A673 (cell line): ENCODE measurements around the gene OR10Z1. TPM values are rescaled to one million over a fixed set of nuclear protein-coding genes. Genes with fewer than 3 reads are reported as not detected.

ENCODE experiments used
- BruUV-seq: library from RNA; stranded (reverse); fragments of 400-500 nt; replicated peaks from 2 replicates; lab custom pipeline; 2021; lab: Mats Ljungman, UMichigan
- CTCF ChIA-PET: fragments of 300-600 bp; sonication (Branson Sonifier 250); formaldehyde crosslinking; loops from one replicate; lab custom pipeline; 2022; ENCODE audit warnings: antibody characterized with exemption; lab: Charles Lee
- POLR2A ChIA-PET: fragments of 300-600 bp; sonication (Branson Sonifier 250); formaldehyde crosslinking; loops from one replicate; lab custom pipeline; 2022; ENCODE audit warnings: antibody characterized with exemption; ENCODE audit not compliant: low non-redundant PET; lab: Charles Lee
- DNase-seq: peaks from one replicate; pipeline ENCODE4 v3.0.0-alpha.2; 2015; ENCODE audit warnings: low spot score
- H3K27ac ChIP-seq: fragments of 200-600 bp; sonication (generic); 2 replicates; pipeline ENCODE4 v1.5.1; 2016; ENCODE audit warnings: mixed run types, low read depth, mild to moderate bottlenecking, mixed read lengths, antibody characterized with exemption, low read length; ENCODE audit not compliant: poor library complexity, severe bottlenecking
- H3K27me3 ChIP-seq: fragments of 200-600 bp; sonication (generic); replicated peaks from 2 replicates; pipeline ENCODE4 v1.6.1; 2017; ENCODE audit warnings: mixed run types, low read depth, mild to moderate bottlenecking, mixed read lengths, antibody characterized with exemption, low read length; ENCODE audit not compliant: insufficient read depth, poor library complexity
- H3K36me3 ChIP-seq: fragments of 200-600 bp; sonication (generic); 2 replicates; pipeline ENCODE4 v1.6.1; 2016; ENCODE audit warnings: mixed run types, mild to moderate bottlenecking, mixed read lengths, antibody characterized with exemption, low read length; ENCODE audit not compliant: insufficient read depth, poor library complexity, severe bottlenecking
- H3K4me1 ChIP-seq: fragments of 200-600 bp; sonication (generic); 2 replicates; pipeline ENCODE4 v1.6.1; 2017; ENCODE audit warnings: mixed run types, mild to moderate bottlenecking, mixed read lengths, antibody characterized with exemption, low read length; ENCODE audit not compliant: insufficient read depth, poor library complexity, severe bottlenecking
- H3K4me3 ChIP-seq: fragments of 200-600 bp; sonication (generic); 2 replicates; pipeline ENCODE4 v1.5.1; 2016; ENCODE audit warnings: low read depth, mixed run types, mild to moderate bottlenecking, mixed read lengths, low read length; ENCODE audit not compliant: poor library complexity, severe bottlenecking
- H3K9me3 ChIP-seq: fragments of 200-600 bp; sonication (generic); 2 replicates; pipeline ENCODE4 v1.6.1; 2016; ENCODE audit warnings: mixed run types, low read depth, mild to moderate bottlenecking, mixed read lengths, antibody characterized with exemption, low read length; ENCODE audit not compliant: poor library complexity, severe bottlenecking
- CTCF ChIP-seq: fragments of 300-800, 200-600 bp; sonication (generic); conservative IDR thresholded peaks from 2 replicates; pipeline ENCODE4 v1.5.1; 2017; ENCODE audit warnings: low read depth, mild to moderate bottlenecking, antibody characterized with exemption, low read length, moderate library complexity, mixed read lengths
- EZH2 ChIP-seq: fragments of 200-600 bp; sonication (generic); IDR thresholded peaks from 2 replicates; pipeline ENCODE4 v1.6.1; 2017; ENCODE audit warnings: borderline replicate concordance, low read depth, mild to moderate bottlenecking, mixed read lengths, antibody characterized with exemption, low read length; ENCODE audit not compliant: poor library complexity, severe bottlenecking
- intact Hi-C: fragments of 100-400 bp; cut with micrococcal nuclease; formaldehyde crosslinking; loops from one replicate; pipeline ENCODE4 v1.10.0; 2022; ENCODE audit not compliant: unreplicated experiment
- total RNA-seq: library from RNA; stranded (reverse); gene quantifications from 2 replicates; pipeline ENCODE4 v1.2.3, GENCODE V29; 2021

OR10Z1 gene
- total RNA-seq, 1 experiment from 2014 or later, result not detected

GRCh38 chr1:158652721-158653334 is 47.8 kb downstream of the OR10Z1 start:
- Histone ChIP-seq H3K27me3 (peaks cover 6% of the 10 kb centered on the region), H3K4me3 (no peak overlapping the region), H3K4me1 (no peaks in the 10 kb centered on the region), H3K36me3 (no peaks in the 10 kb centered on the region), H3K27ac (no peak overlapping the region), H3K9me3 (no peaks in the 10 kb centered on the region)
- DNase-seq, result no peak
- TF ChIP-seq CTCF (no peak), EZH2 (no peak)
- no TSS peak for BruUV-seq
- CTCF ChIA-PET, result no interaction called here
- POLR2A ChIA-PET, result no interaction called here
- intact Hi-C loops, result no loop called here

- H3K27me3 ChIP-seq, result peaks cover 6% of the 10 kb centered on the region
- CTCF ChIA-PET, result no interaction called here
- POLR2A ChIA-PET, result no interaction called here
- TF ChIP-seq EZH2 (no peak), CTCF (no peak)
- no peak overlapping the region for H3K27ac ChIP-seq
- H3K9me3 ChIP-seq, result no peaks in the 10 kb centered on the region
- intact Hi-C loops, result no loop called here
- no peak overlapping the region for H3K4me3 ChIP-seq
- no peaks in the 10 kb centered on the region for H3K36me3 ChIP-seq
- DNase-seq, result no peak
- H3K4me1 ChIP-seq, result no peaks in the 10 kb centered on the region
- no TSS peak for BruUV-seq
Observed at GRCh38 chr1:158654086-158654485, 49.0 kb downstream of the OR10Z1 start.

- Histone ChIP-seq H3K36me3 (no peaks in the 10 kb centered on the region), H3K27me3 (peaks cover 6% of the 10 kb centered on the region), H3K4me1 (no peaks in the 10 kb centered on the region), H3K4me3 (no peak overlapping the region), H3K9me3 (no peaks in the 10 kb centered on the region), H3K27ac (no peak overlapping the region)
- TF ChIP-seq CTCF (no peak), EZH2 (no peak)
- intact Hi-C loops, result no loop called here
- BruUV-seq, result no TSS peak
- ChIA-PET POLR2A (no interaction called here), CTCF (no interaction called here)
- DNase-seq, result no peak
Observed at GRCh38 chr1:158654571-158654970, 49.5 kb downstream of the OR10Z1 start.

Other genes starting within 250 kb of the OR10Z1 start
- not detected in 2 replicates for gene OR10T2, start 205.8 kb upstream of the OR10Z1 start, total RNA-seq
- not detected in 2 replicates for gene OR10K2, start 179.0 kb upstream of the OR10Z1 start, total RNA-seq
- not detected in 2 replicates for gene OR10K1, start 143.4 kb upstream of the OR10Z1 start, total RNA-seq
- gene OR10R2, start 133.0 kb upstream of the OR10Z1 start, total RNA-seq, result not detected in 2 replicates
- not detected in 2 replicates for gene OR6Y1, start 50.9 kb upstream of the OR10Z1 start, total RNA-seq
- not detected in 2 replicates for gene OR6P1, start 34.7 kb upstream of the OR10Z1 start, total RNA-seq
- gene OR10X1, start 25.4 kb upstream of the OR10Z1 start, total RNA-seq, result not detected in 2 replicates
- not detected in 2 replicates for gene SPTA1, start 81.4 kb downstream of the OR10Z1 start, total RNA-seq
- not detected in 2 replicates for gene OR6K2, start 95.4 kb downstream of the OR10Z1 start, total RNA-seq
- not detected in 2 replicates for gene OR6K3, start 115.5 kb downstream of the OR10Z1 start, total RNA-seq
- not detected in 2 replicates for gene OR6K6, start 149.5 kb downstream of the OR10Z1 start, total RNA-seq
- gene OR6N1, start 166.9 kb downstream of the OR10Z1 start, total RNA-seq, result not detected in 2 replicates
- not detected in 2 replicates for gene OR6N2, start 175.9 kb downstream of the OR10Z1 start, total RNA-seq
- gene MNDA, start 226.1 kb downstream of the OR10Z1 start, total RNA-seq, result not detected in 2 replicates